B cell (primary cell): Measurements from ENCODE around the gene BRD9.

Source experiments
- CTCF ChIP-seq: fragments of 200-600 bp; IDR thresholded peaks from one replicate; pipeline ENCODE4 v1.8.0; 2022; ENCODE audit warnings: antibody characterized with exemption, mild to moderate bottlenecking
- EZH2 ChIP-seq: IDR thresholded peaks from 2 replicates; pipeline ENCODE4 v1.6.1; 2012; ENCODE audit warnings: borderline replicate concordance, low read depth, mild to moderate bottlenecking, moderate library complexity, low read length; ENCODE audit not compliant: insufficient read depth, poor library complexity, severe bottlenecking

GRCh38 chr5:923281-923873 is 30.8 kb upstream of the BRD9 start:
- peak; percentile 80 for TF ChIP-seq CTCF
- TF ChIP-seq EZH2, result no peak
